HG03442 (cell line): Measurements from ENCODE around the gene KRT15.

ENCODE experiments used
- ATAC-seq: cut with Tn5 transposase; IDR thresholded peaks from one replicate; pipeline ENCODE4 v1.9.1; 2021; ENCODE audit warnings: mild to moderate bottlenecking, moderate library complexity; ENCODE audit not compliant: unreplicated experiment

Gene KRT15

DNA sequence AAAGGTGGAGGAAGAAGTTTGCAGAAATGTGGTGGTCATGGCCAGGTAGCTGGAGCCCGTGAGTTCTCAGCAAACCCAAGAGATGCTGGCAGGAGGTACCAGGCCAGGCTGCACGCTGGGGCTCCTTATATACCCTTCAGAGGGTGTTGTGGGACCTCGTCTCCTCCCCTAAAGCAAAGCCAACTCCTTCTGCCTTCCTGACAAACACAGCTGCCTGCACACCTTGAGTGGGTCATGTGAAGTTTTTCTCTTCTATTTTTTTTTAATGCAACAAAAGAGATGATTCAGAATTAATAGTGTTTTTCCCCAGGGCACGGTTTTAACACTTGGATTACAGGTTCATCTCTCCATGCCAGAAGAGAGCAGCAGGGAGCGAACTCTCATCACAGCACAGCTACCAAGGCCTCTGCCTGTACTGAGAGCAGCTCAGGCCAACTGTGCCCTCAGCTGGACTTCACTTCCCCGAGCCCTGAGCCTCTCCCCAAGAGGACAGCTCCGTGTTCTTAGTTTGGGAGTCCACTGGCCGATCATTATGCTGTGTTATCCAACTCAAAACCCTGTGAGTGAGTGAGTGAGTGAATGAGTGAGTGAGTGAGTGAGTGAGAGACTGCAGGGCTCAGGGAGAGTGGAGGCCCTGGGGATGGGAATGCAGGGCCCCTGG lies at the start of gene KRT15:
Gene KRT15, minus strand, starts transcription at position 102 of the 661 bp plus-strand sequence. Its CDS starts 63 bp downstream, at position 39.
- no peak for ATAC-seq

DNA sequence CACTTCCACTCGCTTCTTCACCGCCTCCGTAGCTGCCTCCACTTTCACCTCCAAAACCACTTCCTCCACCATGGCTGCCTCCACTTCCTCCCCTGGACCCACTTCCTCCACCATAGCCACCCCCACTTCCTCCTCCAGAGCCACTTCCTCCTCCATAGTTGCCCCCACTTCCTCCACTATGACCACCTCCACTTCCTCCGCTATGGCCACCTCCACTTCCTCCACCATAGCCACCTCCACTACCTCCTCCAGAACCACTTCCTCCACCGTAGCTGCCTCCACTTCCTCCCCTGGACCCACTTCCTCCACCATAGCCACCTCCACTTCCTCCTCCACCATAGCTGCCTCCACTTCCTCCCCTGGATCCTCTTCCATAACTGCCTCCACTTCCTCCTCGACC lies 48.6 kb upstream of the KRT15 start:
- ATAC-seq, result no peak

GRCh38 chr17:41565338-41565737 lies 46.6 kb upstream of the KRT15 start:
- no peak for ATAC-seq

DNA sequence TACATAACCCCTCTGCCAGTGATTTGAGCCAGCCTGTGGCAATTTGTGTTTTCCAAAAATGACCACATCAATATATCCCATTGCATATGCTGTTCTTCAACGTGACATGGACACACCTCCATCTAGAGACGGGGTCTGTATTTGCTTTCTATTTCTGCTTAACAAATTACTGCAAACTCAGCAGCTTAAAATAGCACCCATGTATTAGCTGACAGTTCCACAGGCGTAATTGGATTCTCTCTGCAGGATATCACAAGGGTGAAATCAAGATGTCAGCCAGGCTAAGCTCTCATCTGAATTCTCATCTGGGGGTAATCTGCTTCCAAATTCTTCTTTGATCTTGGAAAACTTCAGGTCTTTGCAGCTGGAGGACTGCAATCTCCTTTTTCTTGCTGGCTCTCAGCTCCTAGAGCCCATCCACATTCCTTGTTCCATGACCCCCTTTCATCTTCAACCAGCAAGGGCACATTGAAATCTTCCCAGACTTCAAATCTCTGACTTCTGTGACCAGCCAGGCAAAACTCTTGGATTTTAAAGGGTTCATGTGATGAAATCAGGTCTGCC lies 45.0 kb upstream of the KRT15 start:
- no peak for ATAC-seq

GRCh38 chr17:41561554-41561953 lies 42.9 kb upstream of the KRT15 start:
- ATAC-seq, result no peak

DNA sequence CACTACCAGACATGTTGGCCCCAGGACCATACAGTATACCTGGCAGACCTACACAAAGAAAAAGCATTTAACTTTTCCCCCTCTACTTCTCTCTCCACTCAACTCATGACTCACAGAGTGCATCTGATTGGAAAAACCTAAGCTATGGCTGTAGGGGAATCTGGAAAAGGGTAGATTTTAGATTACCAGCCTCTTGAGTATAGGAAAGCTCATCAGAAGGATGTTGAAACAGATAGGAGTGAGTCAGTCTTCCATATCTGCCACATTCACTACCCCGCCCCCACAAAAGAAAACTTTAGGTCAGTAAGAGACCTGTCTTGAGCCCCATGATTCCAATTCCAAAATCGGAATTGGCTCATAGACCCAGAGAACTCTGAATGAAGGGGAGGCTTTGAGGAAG lies 40.9 kb upstream of the KRT15 start:
- no peak for ATAC-seq

- no peak for ATAC-seq
These were observed 38.2 kb upstream of the KRT15 start for GRCh38 chr17:41556931-41557330.

DNA sequence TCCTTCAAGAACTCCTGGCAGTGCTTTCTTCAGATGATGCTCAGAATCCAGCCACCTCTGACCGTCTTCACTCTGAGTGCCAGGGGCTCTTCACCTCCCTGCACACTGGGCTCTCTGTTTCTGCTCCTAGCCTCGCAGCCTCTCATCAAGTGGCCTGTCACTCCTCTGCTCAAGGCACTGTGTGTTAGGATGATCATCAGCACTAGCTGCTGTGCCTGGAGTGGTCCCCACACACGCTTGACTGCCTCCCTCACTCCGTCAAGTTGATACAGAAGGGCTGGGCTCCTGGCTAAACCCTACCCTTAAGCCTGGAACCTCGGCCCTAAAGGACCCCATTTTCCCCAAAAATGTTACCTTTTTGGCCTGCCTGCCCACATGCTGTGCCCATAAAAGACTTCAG lies 37.6 kb upstream of the KRT15 start:
- no peak for ATAC-seq

DNA sequence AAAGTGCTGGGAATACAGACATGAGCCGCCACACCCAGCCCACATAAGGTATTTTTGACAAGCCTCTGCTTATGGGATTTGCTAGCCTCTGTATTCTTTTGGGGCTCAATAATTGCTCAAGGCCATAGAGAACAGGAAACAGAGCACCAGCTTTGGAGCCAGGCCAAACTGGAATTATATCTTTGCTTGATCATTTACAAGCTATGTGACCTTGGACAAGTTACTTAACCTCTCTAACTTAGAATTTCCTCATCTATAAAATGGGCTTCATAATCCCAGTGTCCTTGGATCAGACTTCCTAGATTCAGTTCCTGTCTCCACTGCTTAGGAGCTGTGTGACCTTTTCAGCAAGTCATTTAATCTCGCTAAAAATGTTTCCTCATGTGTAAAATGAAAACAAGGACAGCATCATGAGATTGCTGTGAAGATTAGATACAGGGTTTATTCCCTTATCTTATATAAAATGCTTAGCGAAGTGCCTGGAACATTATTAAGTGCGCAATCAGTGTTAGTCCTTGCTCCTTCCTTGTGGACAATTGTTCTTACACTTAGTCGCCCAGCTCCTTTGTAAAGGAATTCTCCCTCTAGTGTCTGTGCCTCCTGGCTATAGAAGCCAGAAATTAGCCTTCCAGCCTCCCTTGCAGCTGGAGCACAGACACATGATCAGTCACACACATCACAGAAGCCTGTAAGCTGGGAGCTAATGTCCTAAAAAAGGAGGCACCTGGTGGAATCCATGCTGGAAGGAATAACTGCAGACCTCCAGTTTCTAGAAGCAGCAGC lies 36.6 kb upstream of the KRT15 start:
- ATAC-seq, result no peak

DNA sequence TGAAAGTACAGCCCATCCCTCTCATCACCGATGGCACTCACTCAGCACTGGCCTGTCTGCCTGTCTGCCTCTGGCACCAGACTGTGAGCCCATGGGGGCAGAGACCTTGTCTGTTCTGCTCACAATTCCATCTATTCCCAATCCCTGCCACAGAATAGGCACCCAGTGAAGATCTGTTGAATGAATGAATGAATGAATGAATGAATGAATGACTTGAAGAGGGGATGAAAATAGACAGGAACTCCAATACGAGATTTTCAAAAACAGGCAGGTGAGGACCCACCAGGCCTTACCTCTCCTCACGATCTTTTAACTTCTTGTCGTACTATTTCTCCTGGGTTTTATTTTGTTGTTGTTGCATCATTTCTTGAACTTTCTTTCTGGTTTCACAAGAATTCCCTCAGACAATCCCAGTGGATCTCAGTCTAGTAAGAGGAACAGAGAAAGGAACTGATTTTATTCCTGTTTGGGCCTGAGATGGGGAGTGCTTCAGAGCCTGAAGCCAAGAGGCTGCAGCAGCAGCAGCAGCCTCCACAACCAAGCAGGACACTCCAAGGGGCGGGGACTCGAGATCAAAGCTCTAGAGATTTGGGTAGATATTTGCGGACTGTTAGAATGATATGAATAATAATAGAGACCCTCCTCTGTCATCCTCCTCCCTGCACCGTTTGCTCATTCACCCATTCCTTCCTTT lies 35.4 kb upstream of the KRT15 start:
- no peak for ATAC-seq

DNA sequence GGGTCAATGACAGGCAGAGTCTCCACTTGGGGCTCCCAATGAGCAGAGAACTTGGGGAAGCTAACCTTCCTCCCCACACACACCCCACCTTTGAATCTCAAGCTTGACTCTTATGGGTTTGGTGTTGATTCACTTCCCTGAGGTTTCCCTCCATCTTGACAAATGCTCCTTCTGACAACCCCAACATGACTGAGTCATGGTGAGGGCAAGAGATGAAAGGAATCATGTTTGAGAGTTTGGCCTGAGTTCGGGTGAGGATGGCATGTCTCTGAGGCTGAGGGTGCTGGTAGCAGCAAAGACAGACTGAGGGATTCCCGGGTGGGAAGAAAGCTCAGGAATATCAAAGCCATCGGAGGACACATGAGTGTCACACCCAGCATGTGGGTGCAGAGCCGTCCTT lies 34.5 kb upstream of the KRT15 start:
- no peak for ATAC-seq

DNA sequence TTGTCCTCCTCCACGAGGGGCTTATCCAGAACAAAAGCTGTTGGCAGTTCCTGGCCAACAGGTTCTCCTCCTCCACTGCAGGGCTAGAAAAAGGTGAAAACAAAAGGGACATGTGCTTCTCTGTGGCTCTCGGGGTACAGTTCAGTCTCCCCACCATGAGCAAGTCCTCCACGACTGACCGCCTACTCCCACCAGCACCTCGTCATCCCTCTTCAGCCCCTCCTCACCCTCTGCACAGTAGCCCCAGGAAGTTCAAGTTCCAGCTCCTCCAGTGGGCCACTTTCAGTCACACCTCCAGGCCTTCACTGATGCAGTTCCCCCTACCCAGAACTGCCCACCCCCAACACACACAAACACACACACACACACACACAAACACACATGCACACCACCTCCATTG lies 33.8 kb upstream of the KRT15 start:
- no peak for ATAC-seq

GRCh38 chr17:41551365-41551764 lies 32.7 kb upstream of the KRT15 start:
- ATAC-seq, result no peak

GRCh38 chr17:41549596-41550039 lies 30.9 kb upstream of the KRT15 start:
- ATAC-seq, result no peak

DNA sequence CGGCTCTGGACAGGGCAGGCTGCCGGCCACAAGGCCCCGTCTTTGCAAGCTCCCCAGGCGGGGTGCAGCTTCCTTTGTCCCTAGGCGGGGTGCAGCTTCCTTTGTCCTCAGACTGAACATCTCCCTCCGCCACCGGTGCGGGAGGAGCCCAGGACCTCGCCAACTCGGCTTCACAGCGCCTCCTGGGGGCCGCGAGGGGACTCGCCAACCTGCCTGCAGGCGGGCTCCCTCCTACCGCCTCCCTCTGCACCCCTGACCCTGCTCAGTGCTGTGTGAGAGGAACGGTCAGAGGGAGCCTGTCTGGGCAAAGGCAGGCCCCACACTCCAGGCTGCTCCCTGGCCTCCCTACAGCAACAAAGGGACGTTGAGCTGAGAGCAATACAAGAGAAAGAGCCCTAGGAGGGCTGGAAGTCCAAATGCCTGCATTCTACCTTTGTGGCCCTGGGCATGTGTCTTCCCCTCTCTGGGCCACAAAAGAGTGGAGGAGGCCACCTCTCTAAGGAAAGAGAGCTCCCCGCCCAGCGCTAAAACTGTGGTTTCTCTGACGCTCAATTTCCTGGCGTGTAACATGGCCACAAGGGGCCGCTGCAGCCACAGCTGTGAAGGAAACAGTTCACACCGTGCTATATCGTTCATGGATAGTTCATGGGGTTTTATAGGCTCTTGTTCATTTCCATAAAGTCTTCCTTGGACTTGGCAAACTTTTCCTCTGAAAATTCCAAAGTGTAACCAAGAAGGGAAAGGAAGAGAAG lies 30.3 kb upstream of the KRT15 start:
- peak; percentile 67 for ATAC-seq

- no peak for ATAC-seq
These were observed 29.5 kb upstream of the KRT15 start for GRCh38 chr17:41547921-41548843.

DNA sequence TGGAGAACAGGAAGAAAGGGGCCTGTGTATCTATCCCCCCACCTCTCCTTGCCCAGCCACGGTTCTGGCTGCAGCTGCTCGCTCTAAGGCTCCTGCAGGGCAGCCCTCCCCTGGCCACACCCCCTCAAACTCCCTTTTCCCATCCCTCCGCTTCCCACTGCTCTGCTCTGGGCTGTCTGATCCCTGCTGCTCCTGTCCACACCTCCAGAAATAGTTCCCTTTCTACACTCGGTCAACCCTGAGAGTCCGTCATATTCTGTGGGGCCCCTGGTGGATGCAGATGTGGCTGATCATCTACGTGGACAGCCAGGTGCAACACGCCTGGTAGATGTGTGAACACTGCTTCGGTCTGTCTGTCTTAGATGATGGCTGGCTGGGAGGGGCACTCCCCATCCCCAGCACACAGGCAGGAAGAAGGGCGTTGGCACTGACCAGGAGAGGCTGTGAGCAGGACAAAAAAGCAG lies 28.7 kb upstream of the KRT15 start:
- no peak for ATAC-seq

DNA sequence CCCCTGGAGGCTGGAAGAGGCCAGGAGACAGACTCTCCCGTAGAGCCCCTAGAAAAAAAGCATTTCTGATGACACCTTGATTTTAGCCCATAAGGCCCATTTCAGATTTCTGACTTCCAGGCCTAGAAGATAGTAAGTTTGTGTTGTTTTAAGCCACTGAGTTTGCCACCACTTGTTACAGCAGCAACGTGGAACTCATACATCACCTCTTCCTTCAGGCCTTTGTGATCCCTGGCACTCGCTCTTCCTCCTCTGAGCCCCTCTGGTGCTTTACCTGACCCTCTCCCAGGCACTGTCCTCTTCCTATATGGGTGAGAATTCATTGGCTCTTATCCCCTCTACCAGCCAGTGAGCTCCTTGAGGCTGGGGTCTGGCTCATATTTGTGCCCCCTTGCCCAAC lies 28.1 kb upstream of the KRT15 start:
- no peak for ATAC-seq

DNA sequence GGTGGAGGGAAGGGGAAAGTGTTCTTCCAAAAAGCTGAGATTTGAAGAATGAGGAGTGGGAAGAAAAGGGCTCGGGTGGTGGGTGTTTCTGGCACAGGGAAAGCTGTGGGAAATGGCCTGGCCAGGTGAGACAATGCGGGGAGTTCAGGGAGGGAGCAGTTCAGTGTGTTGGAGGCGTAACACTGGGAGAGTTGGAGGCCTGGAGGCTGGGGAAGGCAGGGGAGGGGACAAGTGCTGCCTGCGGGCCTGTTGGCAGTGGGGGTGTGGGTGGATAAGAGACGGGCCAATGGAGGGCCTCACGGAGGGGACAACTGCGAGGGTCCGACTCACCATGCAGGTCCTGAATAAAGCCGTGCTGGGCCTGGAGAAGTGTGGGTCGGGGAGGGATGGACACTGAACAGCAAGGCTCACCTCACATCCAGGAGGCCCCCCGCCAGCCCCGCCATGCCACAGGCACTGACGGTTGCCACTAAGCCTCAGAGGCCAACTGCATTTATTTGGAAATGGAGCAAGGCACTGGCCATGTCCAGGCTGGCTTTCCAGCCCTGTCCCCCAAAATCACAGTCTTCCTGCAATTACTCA lies 27.2 kb upstream of the KRT15 start:
- ATAC-seq, result no peak
